ENCODE results near the gene GNS.

The GNS gene

GRCh38 chr12:64700532-64700931, 58.7 kb downstream of the GNS start:
- Histone ChIP-seq H3K4me3 (ENCODE audit: low read depth, low read length) (no peak overlapping the region), H3K27me3 (replicated peaks) (no peaks in the 10 kb centered on the region), H3K27ac (no peak overlapping the region), H3K36me3 (replicated peaks) (peaks cover 1% of the 10 kb centered on the region)
- TF ChIP-seq, protein P1, sequence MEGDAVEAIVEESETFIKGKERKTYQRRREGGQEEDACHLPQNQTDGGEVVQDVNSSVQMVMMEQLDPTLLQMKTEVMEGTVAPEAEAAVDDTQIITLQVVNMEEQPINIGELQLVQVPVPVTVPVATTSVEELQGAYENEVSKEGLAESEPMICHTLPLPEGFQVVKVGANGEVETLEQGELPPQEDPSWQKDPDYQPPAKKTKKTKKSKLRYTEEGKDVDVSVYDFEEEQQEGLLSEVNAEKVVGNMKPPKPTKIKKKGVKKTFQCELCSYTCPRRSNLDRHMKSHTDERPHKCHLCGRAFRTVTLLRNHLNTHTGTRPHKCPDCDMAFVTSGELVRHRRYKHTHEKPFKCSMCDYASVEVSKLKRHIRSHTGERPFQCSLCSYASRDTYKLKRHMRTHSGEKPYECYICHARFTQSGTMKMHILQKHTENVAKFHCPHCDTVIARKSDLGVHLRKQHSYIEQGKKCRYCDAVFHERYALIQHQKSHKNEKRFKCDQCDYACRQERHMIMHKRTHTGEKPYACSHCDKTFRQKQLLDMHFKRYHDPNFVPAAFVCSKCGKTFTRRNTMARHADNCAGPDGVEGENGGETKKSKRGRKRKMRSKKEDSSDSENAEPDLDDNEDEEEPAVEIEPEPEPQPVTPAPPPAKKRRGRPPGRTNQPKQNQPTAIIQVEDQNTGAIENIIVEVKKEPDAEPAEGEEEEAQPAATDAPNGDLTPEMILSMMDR (IDR thresholded peaks at IDR 0.05; ENCODE audit: low read depth, low read length, missing control alignments): no peak
- DNase-seq: no peak
- in situ Hi-C loops (cut with HindIII; ENCODE audit: low pct_ligation_motif_present, low sequenced_read_pairs): no loop called here

DNA sequence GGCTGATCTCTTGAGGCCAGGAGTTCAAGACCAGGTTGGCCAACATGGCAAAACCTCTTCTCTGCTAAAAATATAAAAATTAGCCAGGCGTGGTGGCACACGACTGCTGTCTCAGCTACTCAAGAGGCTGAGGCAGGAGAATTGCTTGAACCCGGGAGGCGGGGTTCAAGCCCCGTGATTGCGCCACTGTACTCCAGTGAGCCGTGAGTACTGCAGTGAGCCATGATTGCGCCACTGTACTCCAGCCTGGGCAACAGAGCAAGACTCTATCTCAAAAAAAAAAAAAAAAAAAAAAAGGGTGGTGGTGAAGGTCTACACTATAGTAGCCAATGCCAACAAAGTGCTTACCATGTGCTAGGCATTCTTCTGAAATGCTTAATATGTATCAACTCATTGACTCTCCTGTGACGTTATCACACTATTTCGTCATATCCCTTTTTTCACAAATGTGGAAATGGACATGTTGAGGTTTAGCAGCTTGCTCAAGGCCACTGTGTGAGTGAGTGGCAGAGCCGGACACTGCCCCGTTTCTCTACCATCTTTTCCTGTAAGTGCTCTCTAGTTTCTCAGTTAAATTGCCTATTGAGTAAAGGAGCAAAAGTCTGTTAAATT, 59.6 kb downstream of the GNS start:
- TF ChIP-seq, protein P1 (IDR thresholded peaks at IDR 0.05; ENCODE audit: low read depth, low read length, missing control alignments): no peak
- H3K36me3 ChIP-seq (replicated peaks): peaks cover 6% of the 10 kb centered on the region
- in situ Hi-C loops (cut with HindIII; ENCODE audit: low pct_ligation_motif_present, low sequenced_read_pairs): no loop called here
- no peak overlapping the region for H3K4me3 ChIP-seq (ENCODE audit: low read depth, low read length)
- no peaks in the 10 kb centered on the region for H3K27me3 ChIP-seq (replicated peaks)
- no peak overlapping the region for H3K27ac ChIP-seq
- no peak for DNase-seq

DNA sequence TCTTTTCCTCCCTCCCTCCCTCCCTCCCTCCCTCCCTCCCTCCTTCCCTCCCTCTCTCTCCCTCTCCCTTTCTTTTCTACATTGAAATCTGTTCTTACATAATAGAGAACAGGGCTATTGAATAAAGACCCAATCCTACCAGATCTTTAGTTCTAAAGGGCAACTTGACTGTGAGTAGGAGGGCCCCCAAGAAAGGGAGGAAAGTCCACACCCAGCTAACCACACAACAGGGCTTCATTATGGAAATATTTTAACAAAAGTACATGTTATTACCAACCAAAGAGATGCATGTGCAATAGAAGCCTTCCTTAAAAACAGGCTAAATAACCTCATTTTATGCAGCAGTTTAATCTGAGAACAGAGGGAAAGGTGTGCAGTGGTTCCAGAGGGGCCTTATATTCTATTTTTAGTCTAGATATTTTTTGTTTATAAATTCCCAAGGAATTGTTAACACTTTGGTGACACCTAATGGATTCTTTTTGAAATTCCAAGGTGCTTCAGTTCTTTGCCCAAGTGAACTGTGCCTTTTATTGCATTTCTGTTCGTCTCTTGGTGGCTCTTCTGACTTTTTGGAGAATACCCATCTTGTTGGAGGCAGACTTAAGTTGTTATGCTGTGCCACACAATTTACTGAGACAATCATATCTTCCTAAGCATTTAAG, 63.0 kb downstream of the GNS start:
- H3K36me3 ChIP-seq (replicated peaks): peaks cover 6% of the 10 kb centered on the region
- H3K4me3 ChIP-seq (ENCODE audit: low read depth, low read length): no peak overlapping the region
- TF ChIP-seq, protein P1 (IDR thresholded peaks at IDR 0.05; ENCODE audit: low read depth, low read length, missing control alignments): peak; percentile 34
- H3K27ac ChIP-seq: no peak overlapping the region
- DNase-seq: no peak
- no peaks in the 10 kb centered on the region for H3K27me3 ChIP-seq (replicated peaks)
- in situ Hi-C loops (cut with HindIII; ENCODE audit: low pct_ligation_motif_present, low sequenced_read_pairs): no loop called here

- in situ Hi-C loops (cut with HindIII; ENCODE audit: low pct_ligation_motif_present, low sequenced_read_pairs): no loop called here
- TF ChIP-seq, protein P1 (IDR thresholded peaks at IDR 0.05; ENCODE audit: low read depth, low read length, missing control alignments): no peak
- Histone ChIP-seq H3K27me3 (replicated peaks) (no peaks in the 10 kb centered on the region), H3K36me3 (replicated peaks) (peaks cover 6% of the 10 kb centered on the region), H3K27ac (no peak overlapping the region), H3K4me3 (ENCODE audit: low read depth, low read length) (no peak overlapping the region)
- no peak for DNase-seq
Observed at GRCh38 chr12:64695550-64695949, 63.7 kb downstream of the GNS start.

- DNase-seq: no peak
- Histone ChIP-seq H3K36me3 (replicated peaks) (peaks cover 6% of the 10 kb centered on the region), H3K27me3 (replicated peaks) (no peaks in the 10 kb centered on the region), H3K4me3 (ENCODE audit: low read depth, low read length) (no peak overlapping the region), H3K27ac (no peak overlapping the region)
- in situ Hi-C loops (cut with HindIII; ENCODE audit: low pct_ligation_motif_present, low sequenced_read_pairs): no loop called here
- TF ChIP-seq, protein P1 (IDR thresholded peaks at IDR 0.05; ENCODE audit: low read depth, low read length, missing control alignments): no peak
Observed at GRCh38 chr12:64694130-64695040, 64.8 kb downstream of the GNS start.
